Measurements from ENCODE around the gene FAM170A. TPM values are rescaled to one million over a fixed set of nuclear protein-coding genes. Genes with fewer than 3 reads are reported as not detected.

The FAM170A gene
- total and polyA plus RNA-seq, 4 donors = 0.18 to 0.25 TPM; not detected in 2

DNA sequence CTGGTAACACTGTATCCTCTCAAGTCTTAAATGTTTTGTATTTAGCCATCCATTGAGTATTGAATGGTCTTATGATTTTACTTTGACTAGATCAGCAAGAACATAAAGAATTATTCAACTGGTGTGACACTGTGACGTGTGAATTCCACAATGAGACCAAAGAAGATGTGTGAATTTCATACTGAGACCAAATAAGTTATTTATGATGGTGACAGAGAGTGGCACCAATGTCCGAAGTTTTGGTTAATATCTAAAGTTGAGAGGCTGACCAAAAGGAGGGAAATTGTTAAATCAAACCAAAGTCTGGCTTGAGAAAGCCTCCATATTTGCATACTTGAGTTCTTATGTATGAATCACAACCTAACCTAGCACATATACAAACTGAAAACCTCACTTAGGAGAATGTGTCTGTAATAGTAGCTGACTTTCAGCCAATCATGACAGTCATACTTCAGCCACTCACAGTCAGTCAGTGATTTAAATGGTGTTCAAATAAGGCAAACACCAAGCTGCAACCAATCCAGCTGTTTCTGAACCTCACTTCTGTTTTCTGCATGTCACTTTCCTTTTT, 31.5 kb upstream of the FAM170A start:
- H3K9ac ChIP-seq (ENCODE audit: low read depth in 1 of 2, low read length in 2 of 2) = no peak overlapping the region
- H3K27ac ChIP-seq (ENCODE audit: low read depth in 1 of 2, low read length in 2 of 2) = no peak overlapping the region
- peaks cover 0 to 1% (median 0%) of the 10 kb centered on the region in 4 donors for H3K9me3 ChIP-seq (ENCODE audit: control insufficient read depth in 4 of 4, low read length in 3 of 4)
- no peak overlapping the region for H3K4me3 ChIP-seq (ENCODE audit: low read depth in 1 of 3, low read length in 3 of 3)
- WGBS = 78% methylated on average over 2 of the region's 2 CpGs
- no peaks in the 10 kb centered on the region for H3K4me1 ChIP-seq (ENCODE audit: control insufficient read depth in 4 of 4, insufficient read depth in 4 of 4, low read length in 3 of 4)
- H3K36me3 ChIP-seq (ENCODE audit: control insufficient read depth in 4 of 4, insufficient read depth in 3 of 4, low read depth in 1 of 4, low read length in 3 of 4) = no peaks in the 10 kb centered on the region
- H3K27me3 ChIP-seq (ENCODE audit: control insufficient read depth in 4 of 4, insufficient read depth in 4 of 4, low read length in 3 of 4) = no peaks in the 10 kb centered on the region
- TF ChIP-seq, protein P1, sequence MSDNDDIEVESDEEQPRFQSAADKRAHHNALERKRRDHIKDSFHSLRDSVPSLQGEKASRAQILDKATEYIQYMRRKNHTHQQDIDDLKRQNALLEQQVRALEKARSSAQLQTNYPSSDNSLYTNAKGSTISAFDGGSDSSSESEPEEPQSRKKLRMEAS (IDR thresholded peaks at IDR 0.05) = no peak
- no peak for TF ChIP-seq JUND (IDR thresholded peaks at IDR 0.05)
- no peak for TF ChIP-seq RAD21 (IDR thresholded peaks at IDR 0.05)
- no peak for TF ChIP-seq GABPA (IDR thresholded peaks at IDR 0.05 in 1 of 2, conservative IDR thresholded peaks at IDR 0.05 in 1 of 2)
- no peak for TF ChIP-seq YY1 (IDR thresholded peaks at IDR 0.05)
- TF ChIP-seq EGR1 (IDR thresholded peaks at IDR 0.05; ENCODE audit: low read depth in 2 of 2) = no peak
- no peak for TF ChIP-seq HNF4G (IDR thresholded peaks at IDR 0.05)
- TF ChIP-seq, protein P2, sequence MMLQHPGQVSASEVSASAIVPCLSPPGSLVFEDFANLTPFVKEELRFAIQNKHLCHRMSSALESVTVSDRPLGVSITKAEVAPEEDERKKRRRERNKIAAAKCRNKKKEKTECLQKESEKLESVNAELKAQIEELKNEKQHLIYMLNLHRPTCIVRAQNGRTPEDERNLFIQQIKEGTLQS (IDR thresholded peaks at IDR 0.05) = no peak
- TF ChIP-seq FOXA1 (IDR thresholded peaks at IDR 0.05) = no peak
- TF ChIP-seq, protein P3, sequence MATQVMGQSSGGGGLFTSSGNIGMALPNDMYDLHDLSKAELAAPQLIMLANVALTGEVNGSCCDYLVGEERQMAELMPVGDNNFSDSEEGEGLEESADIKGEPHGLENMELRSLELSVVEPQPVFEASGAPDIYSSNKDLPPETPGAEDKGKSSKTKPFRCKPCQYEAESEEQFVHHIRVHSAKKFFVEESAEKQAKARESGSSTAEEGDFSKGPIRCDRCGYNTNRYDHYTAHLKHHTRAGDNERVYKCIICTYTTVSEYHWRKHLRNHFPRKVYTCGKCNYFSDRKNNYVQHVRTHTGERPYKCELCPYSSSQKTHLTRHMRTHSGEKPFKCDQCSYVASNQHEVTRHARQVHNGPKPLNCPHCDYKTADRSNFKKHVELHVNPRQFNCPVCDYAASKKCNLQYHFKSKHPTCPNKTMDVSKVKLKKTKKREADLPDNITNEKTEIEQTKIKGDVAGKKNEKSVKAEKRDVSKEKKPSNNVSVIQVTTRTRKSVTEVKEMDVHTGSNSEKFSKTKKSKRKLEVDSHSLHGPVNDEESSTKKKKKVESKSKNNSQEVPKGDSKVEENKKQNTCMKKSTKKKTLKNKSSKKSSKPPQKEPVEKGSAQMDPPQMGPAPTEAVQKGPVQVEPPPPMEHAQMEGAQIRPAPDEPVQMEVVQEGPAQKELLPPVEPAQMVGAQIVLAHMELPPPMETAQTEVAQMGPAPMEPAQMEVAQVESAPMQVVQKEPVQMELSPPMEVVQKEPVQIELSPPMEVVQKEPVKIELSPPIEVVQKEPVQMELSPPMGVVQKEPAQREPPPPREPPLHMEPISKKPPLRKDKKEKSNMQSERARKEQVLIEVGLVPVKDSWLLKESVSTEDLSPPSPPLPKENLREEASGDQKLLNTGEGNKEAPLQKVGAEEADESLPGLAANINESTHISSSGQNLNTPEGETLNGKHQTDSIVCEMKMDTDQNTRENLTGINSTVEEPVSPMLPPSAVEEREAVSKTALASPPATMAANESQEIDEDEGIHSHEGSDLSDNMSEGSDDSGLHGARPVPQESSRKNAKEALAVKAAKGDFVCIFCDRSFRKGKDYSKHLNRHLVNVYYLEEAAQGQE (IDR thresholded peaks at IDR 0.05) = no peak
- DNase-seq (ENCODE audit: low spot score) = no peak

DNA sequence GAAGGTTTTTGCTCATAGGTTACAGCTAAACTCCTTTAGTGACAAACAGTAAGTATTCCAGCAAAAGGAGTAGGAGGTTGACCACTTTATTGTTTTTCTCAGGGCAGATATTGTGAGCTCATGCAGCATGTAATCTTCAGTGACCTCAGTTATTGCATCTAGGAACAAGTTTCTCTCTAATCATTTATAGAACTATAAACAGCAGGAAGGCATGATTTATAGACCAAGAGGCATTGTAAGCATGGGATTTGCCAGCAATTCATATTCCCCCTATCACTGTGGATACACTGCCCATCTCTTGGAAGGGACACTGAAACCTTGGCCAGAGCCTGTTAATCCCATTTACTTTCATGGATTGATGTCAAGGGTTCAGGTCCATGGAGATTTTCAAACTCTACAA, 15.4 kb upstream of the FAM170A start:
- Histone ChIP-seq H3K4me1 (ENCODE audit: control insufficient read depth in 4 of 4, insufficient read depth in 4 of 4, low read length in 3 of 4) (no peaks in the 10 kb centered on the region), H3K36me3 (ENCODE audit: control insufficient read depth in 4 of 4, insufficient read depth in 3 of 4, low read depth in 1 of 4, low read length in 3 of 4) (no peaks in the 10 kb centered on the region), H3K27me3 (ENCODE audit: control insufficient read depth in 4 of 4, insufficient read depth in 4 of 4, low read length in 3 of 4) (no peaks in the 10 kb centered on the region), H3K9me3 (ENCODE audit: control insufficient read depth in 4 of 4, low read length in 3 of 4) (no peaks in the 10 kb centered on the region), H3K4me3 (ENCODE audit: low read depth in 1 of 3, low read length in 3 of 3) (no peak overlapping the region), H3K9ac (ENCODE audit: low read depth in 1 of 2, low read length in 2 of 2) (no peak overlapping the region), H3K27ac (ENCODE audit: low read depth in 1 of 2, low read length in 2 of 2) (no peak overlapping the region)
- TF ChIP-seq FOXA2 (IDR thresholded peaks at IDR 0.05) (no peak), YY1 (IDR thresholded peaks at IDR 0.05) (no peak)
- TF ChIP-seq, protein P4, sequence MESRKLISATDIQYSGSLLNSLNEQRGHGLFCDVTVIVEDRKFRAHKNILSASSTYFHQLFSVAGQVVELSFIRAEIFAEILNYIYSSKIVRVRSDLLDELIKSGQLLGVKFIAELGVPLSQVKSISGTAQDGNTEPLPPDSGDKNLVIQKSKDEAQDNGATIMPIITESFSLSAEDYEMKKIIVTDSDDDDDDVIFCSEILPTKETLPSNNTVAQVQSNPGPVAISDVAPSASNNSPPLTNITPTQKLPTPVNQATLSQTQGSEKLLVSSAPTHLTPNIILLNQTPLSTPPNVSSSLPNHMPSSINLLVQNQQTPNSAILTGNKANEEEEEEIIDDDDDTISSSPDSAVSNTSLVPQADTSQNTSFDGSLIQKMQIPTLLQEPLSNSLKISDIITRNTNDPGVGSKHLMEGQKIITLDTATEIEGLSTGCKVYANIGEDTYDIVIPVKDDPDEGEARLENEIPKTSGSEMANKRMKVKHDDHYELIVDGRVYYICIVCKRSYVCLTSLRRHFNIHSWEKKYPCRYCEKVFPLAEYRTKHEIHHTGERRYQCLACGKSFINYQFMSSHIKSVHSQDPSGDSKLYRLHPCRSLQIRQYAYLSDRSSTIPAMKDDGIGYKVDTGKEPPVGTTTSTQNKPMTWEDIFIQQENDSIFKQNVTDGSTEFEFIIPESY (IDR thresholded peaks at IDR 0.05) = no peak
- no peak for DNase-seq (ENCODE audit: low spot score)

DNA sequence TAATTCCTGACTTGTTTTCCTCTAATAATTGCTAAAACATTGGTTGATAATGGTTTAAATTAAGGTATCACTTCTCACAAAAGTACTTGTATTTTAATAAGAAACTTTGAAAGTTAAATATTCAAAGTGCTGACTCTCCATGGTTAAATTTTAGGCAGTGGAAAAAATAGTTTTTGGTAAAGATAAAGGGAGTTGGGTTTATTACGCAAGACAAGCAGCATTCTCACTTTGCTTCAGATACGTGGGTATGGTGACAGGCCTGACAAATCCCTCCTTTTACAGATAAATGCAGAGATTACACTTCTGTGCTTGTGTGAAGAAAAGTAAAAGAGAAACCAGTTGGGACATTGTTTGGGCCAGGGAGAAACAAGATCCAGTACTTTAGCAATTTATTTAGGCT, 14.5 kb upstream of the FAM170A start:
- no peak overlapping the region for H3K9ac ChIP-seq (ENCODE audit: low read depth in 1 of 2, low read length in 2 of 2)
- 54% methylated on average over 2 of the region's 2 CpGs for whole genome bisulfite sequencing
- no peaks in the 10 kb centered on the region for H3K9me3 ChIP-seq (ENCODE audit: control insufficient read depth in 4 of 4, low read length in 3 of 4)
- H3K4me3 ChIP-seq (ENCODE audit: low read depth in 1 of 3, low read length in 3 of 3) = no peak overlapping the region
- H3K4me1 ChIP-seq (ENCODE audit: control insufficient read depth in 4 of 4, insufficient read depth in 4 of 4, low read length in 3 of 4) = no peaks in the 10 kb centered on the region
- no peak for DNase-seq (ENCODE audit: low spot score)
- H3K27me3 ChIP-seq (ENCODE audit: control insufficient read depth in 4 of 4, insufficient read depth in 4 of 4, low read length in 3 of 4) = no peaks in the 10 kb centered on the region
- no peak overlapping the region for H3K27ac ChIP-seq (ENCODE audit: low read depth in 1 of 2, low read length in 2 of 2)
- no peaks in the 10 kb centered on the region for H3K36me3 ChIP-seq (ENCODE audit: control insufficient read depth in 4 of 4, insufficient read depth in 3 of 4, low read depth in 1 of 4, low read length in 3 of 4)
- TF ChIP-seq HNF4A (conservative IDR thresholded peaks at IDR 0.05) = no peak
- TF ChIP-seq FOXA1 (IDR thresholded peaks at IDR 0.05) = no peak
- no peak for TF ChIP-seq NR2F2 (IDR thresholded peaks at IDR 0.05)
- TF ChIP-seq TAF1 (conservative IDR thresholded peaks at IDR 0.05) = no peak
- no peak for TF ChIP-seq YY1 (IDR thresholded peaks at IDR 0.05)
- no peak for TF ChIP-seq RAD21 (IDR thresholded peaks at IDR 0.05)
- TF ChIP-seq SP1 (IDR thresholded peaks at IDR 0.05) = no peak
- no peak for TF ChIP-seq RXRA (IDR thresholded peaks at IDR 0.05)
- TF ChIP-seq, protein P1 (IDR thresholded peaks at IDR 0.05) = no peak
- TF ChIP-seq, protein P3 (IDR thresholded peaks at IDR 0.05) = no peak
- TF ChIP-seq JUND (IDR thresholded peaks at IDR 0.05) = no peak

Measured in liver (tissue), 9 donors.